K562 (cell line): ENCODE data around the gene STAM2. TPM values are rescaled to one million over a fixed set of nuclear protein-coding genes. Genes with fewer than 3 reads are reported as not detected.
A peak's percentile ranks its signal among the peaks of the same experiment; 100 is the strongest.

ENCODE experiments used
- ATAC-seq: fragments of 200-7000 bp; cut with Tn5 transposase; 3 replicates; pipeline ENCODE4 v1.9.1; 2020; ENCODE audit warnings: moderate library complexity
- BruUV-seq: library from RNA; stranded (reverse); fragments of 400-500 nt; replicated peaks from 2 replicates; lab custom pipeline; 2021; lab: Mats Ljungman, UMichigan
- CTCF ChIA-PET: fragments of 300-600 bp; formaldehyde crosslinking; extraction: SDS; loops from one replicate; lab custom pipeline; 2021; ENCODE audit warnings: low intra/inter-chr PET ratio; lab: Yijun Ruan, JAX
- POLR2A ChIA-PET: fragments of 300-600, 350-650 bp; sonication (Branson Sonifier 250); formaldehyde crosslinking; extraction: SDS; loops from one replicate; lab custom pipeline; 2021; ENCODE audit warnings: antibody characterized with exemption, inconsistent platforms; lab: Yijun Ruan, JAX
- DNase-seq, 4 experiments: peaks; one replicate each; pipeline versions ENCODE4 v3.0.0 to v3.0.0-alpha.2; 2011 to 2018; ENCODE audit warnings: low spot score in 3 of 4, mixed read lengths in 3 of 4; ENCODE audit errors: extremely low read depth in 1 of 4
- FAIRE-seq: peaks from 2 replicates; lab custom pipeline; 2011; peaks lifted over from hg19 to GRCh38; lab: Jason Lieb, UNC
- H2AFZ ChIP-seq: 2 replicates; pipeline ENCODE4 v1.6.0; 2011; ENCODE audit warnings: low read depth, low read length, control low read depth, inconsistent platforms
- H3K27ac ChIP-seq: fragments of 200-600 bp; 3 replicates; pipeline ENCODE4 v1.8.0; 2011; ENCODE audit warnings: low read depth, mild to moderate bottlenecking, control low read depth, inconsistent platforms, low read length, moderate library complexity, mixed read lengths; ENCODE audit errors: extremely low read depth
- H3K27me3 ChIP-seq, 2 experiments: fragments of 300-600 bp in 1 of 2; 2 replicates in 1 of 2; 3 replicates in 1 of 2; pipeline versions ENCODE4 v1.6.0 to v1.8.0; 2011; ENCODE audit warnings: inconsistent platforms in 2 of 2, low read length in 2 of 2, mild to moderate bottlenecking in 1 of 2, mixed read lengths in 1 of 2, moderate library complexity in 1 of 2; ENCODE audit not compliant: control insufficient read depth in 2 of 2, insufficient read depth in 2 of 2
- H3K36me3 ChIP-seq: fragments of 300-600 bp; 3 replicates; pipeline ENCODE4 v1.8.0; 2011; ENCODE audit warnings: mild to moderate bottlenecking, low read length, inconsistent platforms; ENCODE audit not compliant: control insufficient read depth, insufficient read depth
- H3K4me1 ChIP-seq, 2 experiments: fragments of 200-600 bp in 1 of 2; replicated peaks in 1 of 2; 2 replicates in 1 of 2; 3 replicates in 1 of 2; pipeline versions ENCODE4 v1.5.1 to v1.8.0; 2011; ENCODE audit warnings: inconsistent platforms in 2 of 2, low read length in 2 of 2, mild to moderate bottlenecking in 1 of 2, mixed read lengths in 1 of 2, moderate library complexity in 1 of 2; ENCODE audit not compliant: control insufficient read depth in 2 of 2, insufficient read depth in 2 of 2
- H3K4me2 ChIP-seq: 2 replicates; pipeline ENCODE4 v1.6.1; 2011; ENCODE audit warnings: low read length, control low read depth, inconsistent platforms, mixed read lengths; ENCODE audit not compliant: insufficient read depth
- H3K4me3 ChIP-seq: fragments of 200-600 bp; sonication (generic), shearing (Covaris generic); 2 replicates; pipeline ENCODE4 v1.5.1; 2016; ENCODE audit warnings: control low read depth, inconsistent platforms
- H3K79me2 ChIP-seq: fragments of 200-600 bp; 3 replicates; pipeline ENCODE4 v1.8.0; 2011; ENCODE audit warnings: low read length, inconsistent platforms; ENCODE audit not compliant: control insufficient read depth, insufficient read depth
- H3K9ac ChIP-seq, 2 experiments: 2 replicates each; pipeline versions ENCODE4 v1.6.0 to v1.6.1; 2011; ENCODE audit warnings: low read depth in 2 of 2, low read length in 2 of 2, control low read depth in 1 of 2, inconsistent platforms in 1 of 2, mild to moderate bottlenecking in 1 of 2, mixed read lengths in 1 of 2; ENCODE audit not compliant: insufficient read depth in 1 of 2
- H3K9me1 ChIP-seq: one replicate; pipeline ENCODE4 v1.6.0; 2011; ENCODE audit warnings: inconsistent platforms, mild to moderate bottlenecking, low read length, moderate library complexity; ENCODE audit not compliant: control insufficient read depth, insufficient read depth
- H3K9me3 ChIP-seq: replicated peaks from 2 replicates; pipeline ENCODE4 v1.5.1; 2011; ENCODE audit warnings: low read depth, low read length, inconsistent platforms; ENCODE audit not compliant: control insufficient read depth, insufficient read depth
- H4K20me1 ChIP-seq: replicated peaks from 2 replicates; pipeline ENCODE4 v1.6.1; 2011; ENCODE audit warnings: low read length, inconsistent platforms, mixed read lengths; ENCODE audit not compliant: control insufficient read depth, insufficient read depth
- EP300 ChIP-seq: IDR thresholded peaks from 2 replicates; pipeline ENCODE4 v1.6.1; 2012; ENCODE audit warnings: low read length, improper control_type of control experiment
- JUND ChIP-seq, 2 experiments: IDR thresholded peaks; 2 replicates in 1 of 2; 3 replicates in 1 of 2; pipeline ENCODE4 v1.6.1; 2011; ENCODE audit warnings: borderline replicate concordance in 2 of 2, low read depth in 2 of 2, low read length in 2 of 2, improper control_type of control experiment in 1 of 2, missing biosample characterization in 1 of 2, missing genetic modification characterization in 1 of 2, missing genetic modification reagents in 1 of 2
- MECOM ChIP-seq: fragments of 250-450 bp; sonication (Bioruptor Pico); IDR thresholded peaks from 2 replicates; pipeline ENCODE4 v1.8.0; 2022; ENCODE audit warnings: inconsistent platforms
- PML ChIP-seq: IDR thresholded peaks from 2 replicates; pipeline ENCODE4 v1.6.1; 2012; ENCODE audit warnings: low read length, inconsistent platforms
- RREB1 ChIP-seq: fragments of 250-450 bp; sonication (Bioruptor Pico); IDR thresholded peaks from 2 replicates; pipeline ENCODE4 v1.4.0; 2020
- STAT5A ChIP-seq: IDR thresholded peaks from 2 replicates; pipeline ENCODE4 v1.6.1; 2012; ENCODE audit warnings: low read length, inconsistent platforms, borderline replicate concordance
- TRIM24 ChIP-seq, 2 experiments: fragments of 450-650 bp; IDR thresholded peaks; 2 replicates each; pipeline ENCODE4 v1.6.1; 2016
- WGBS: fragments of 100-300 bp; shearing (Covaris generic); methylation state at CpG from one replicate; pipeline ENCODE4 v1.1.6; 2016; ENCODE audit warnings: low coverage, mixed read lengths; ENCODE audit not compliant: insufficient coverage; ENCODE audit errors: missing lambda C conversion rate; 5-methylcytosine and 5-hydroxymethylcytosine counted together
- in situ Hi-C: fragments of 300-500 bp; cut with MboI; formaldehyde crosslinking; loops from 4 replicates; pipeline ENCODE4 v1.15.0; 2018; ENCODE audit warnings: inconsistent platforms, mixed read lengths
- intact Hi-C: fragments of 100-400 bp; cut with micrococcal nuclease; formaldehyde crosslinking; loops from 2 replicates; pipeline ENCODE4 v1.14.2; 2022
- polyA plus RNA-seq, 8 experiments: library from polyadenylated mRNA; depleted of rRNA in 4 of 8; stranded (reverse) in 5 of 8; unstranded in 3 of 8; fragments of >200 nt; fragmentation: Nextera tagmentation in 2 of 8; fragmentation: Illumina TruSeq in 1 of 8; extraction: Ambion mirVana in 2 of 8; extraction: Trizol in 1 of 8; gene quantifications; 2 replicates each; pipeline versions ENCODE4 v1.2.1 to v1.2.3, GENCODE V29; 2011 to 2014; ENCODE audit warnings: inconsistent platforms in 1 of 8, missing spikeins in 1 of 8
- total RNA-seq, 7 experiments: library from RNA; depleted of rRNA in 6 of 7; stranded (reverse); fragments of >200 nt in 6 of 7; fragmentation: Illumina TruSeq in 2 of 7; extraction: Trizol in 2 of 7; gene quantifications; 2 replicates each; pipeline versions ENCODE4 v1.2.1 to v1.2.3, GENCODE V29; 2011 to 2021; ENCODE audit warnings: low replicate concordance in 1 of 7

Gene STAM2
- total and polyA plus RNA-seq, 9 of the 15 experiments (the other 6 are each of a cell fraction or from before 2014, with no cell fraction given): 4.5 to 13.9 (median 8.7) TPM

GRCh38 chr2:152201466-152201830 lies 25.9 kb upstream of the STAM2 start:
- no peak for ATAC-seq
- DNase-seq: no peak
- no peak overlapping the region for H3K9ac ChIP-seq
- H3K9me3 ChIP-seq: no peaks in the 10 kb centered on the region
- peaks cover 2 to 3% of the 10 kb centered on the region in 2 experiments; a peak in 1 of 5 replicates for H3K4me1 ChIP-seq
- no peaks in the 10 kb centered on the region for H4K20me1 ChIP-seq
- in situ Hi-C loops (loop anchor here (5.0 kb wide), 1 partner anchor 91 kb away; no protein-coding TSS in a partner anchor), intact Hi-C loops (no loop called here)
- no peaks in the 10 kb centered on the region for H3K27me3 ChIP-seq
- H3K4me2 ChIP-seq: no peak overlapping the region
- no peaks in the 10 kb centered on the region for H3K79me2 ChIP-seq
- no peaks in the 10 kb centered on the region for H3K36me3 ChIP-seq
- FAIRE-seq: no peak
- H2AFZ ChIP-seq: no peak overlapping the region
- H3K9me1 ChIP-seq: no peaks in the 10 kb centered on the region
- BruUV-seq: no TSS peak
- no peak overlapping the region for H3K4me3 ChIP-seq
- POLR2A ChIA-PET: no interaction called here
- TF ChIP-seq PML: no peak
- H3K27ac ChIP-seq: no peak overlapping the region
- 27% methylated on average over 2 of the region's 2 CpGs for WGBS
- CTCF ChIA-PET: no interaction called here

- DNase-seq (peak; percentile 66 to 92 (median 78)), FAIRE-seq (peak; percentile 92), ATAC-seq (peak; percentile 100)
- in situ Hi-C loops (loop anchor here (5.0 kb wide), 1 partner anchor 91 kb away; no protein-coding TSS in a partner anchor), intact Hi-C loops (no loop called here)
- Histone ChIP-seq H3K9me3 (no peaks in the 10 kb centered on the region), H3K4me2 (peak overlapping the region; percentile 53), H3K36me3 (no peaks in the 10 kb centered on the region), H3K9me1 (no peaks in the 10 kb centered on the region), H3K4me3 (no peak overlapping the region), H3K27me3 (no peaks in the 10 kb centered on the region), H2AFZ (peak overlapping the region; percentile 78), H3K4me1 (peaks cover 2 to 3% of the 10 kb centered on the region in 2 experiments; a peak in 1 of 5 replicates), H3K9ac (no peak overlapping the region), H3K79me2 (no peaks in the 10 kb centered on the region), H3K27ac (no peak overlapping the region; the same call in 2 of the 3 replicates), H4K20me1 (no peaks in the 10 kb centered on the region)
- ChIA-PET CTCF (no interaction called here), POLR2A (interaction anchor here (1.6 kb wide), 1 partner anchor 8 kb away, joined by 6 read pairs; no protein-coding TSS in a partner anchor)
- no TSS peak for BruUV-seq
- WGBS: 14% methylated on average over 9 of the region's 9 CpGs
- TF ChIP-seq STAT5A (0 out of 2 replicates have a peak, but pooled peaks have one; percentile 32), JUND (IDR thresholded peaks at IDR 0.05; ENCODE audit: borderline replicate concordance, low read depth, low read length) (peak; percentile 95), JUND (tag; IDR thresholded peaks at IDR 0.05; ENCODE audit: borderline replicate concordance, low read depth, low read length) (peak; percentile 93; the same call in 2 of the 3 replicates), RREB1 (CRISPR knock-in tag) (no peak), MECOM (CRISPR knock-in tag) (0 out of 2 replicates have a peak, but pooled peaks have one; percentile 17), EP300 (no peak; the same call in 1 of the 2 replicates), TRIM24 (IDR thresholded peaks at IDR 0.05) (peak in 1 of 2 experiments; percentile 24; a peak in 1 of 4 replicates)
These were observed 25.3 kb upstream of the STAM2 start for GRCh38 chr2:152200565-152201465.
